DMS114 treated with DMSO at 0.1 percent for 48 hours (cell line): ENCODE data around the gene TAS2R20.

Source experiments
- DNase-seq: peaks from one replicate; lab custom pipeline; 2025; ENCODE audit not compliant: unreplicated experiment; lab: John Stamatoyannopoulos, UW

The TAS2R20 gene

DNA sequence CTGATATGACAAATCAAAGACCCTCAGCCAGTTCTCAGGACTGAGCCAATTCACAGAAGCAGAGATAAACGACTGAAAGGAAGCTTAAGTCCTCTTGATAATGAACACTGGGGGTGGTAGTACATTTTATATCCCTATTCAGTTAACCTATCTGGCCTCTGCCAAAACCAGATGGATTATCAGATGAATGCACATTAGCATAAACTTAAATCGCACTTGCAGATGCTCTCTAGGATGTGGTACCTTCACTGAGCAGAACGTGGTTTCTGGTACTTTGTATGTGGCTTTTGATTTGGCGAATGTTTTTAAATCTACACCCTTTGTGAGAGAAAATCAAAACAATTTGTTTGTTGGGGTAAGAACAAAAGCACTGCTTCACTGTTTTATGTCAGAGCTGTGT lies 37.9 kb downstream of the TAS2R20 start:
- no peak for DNase-seq

DNA sequence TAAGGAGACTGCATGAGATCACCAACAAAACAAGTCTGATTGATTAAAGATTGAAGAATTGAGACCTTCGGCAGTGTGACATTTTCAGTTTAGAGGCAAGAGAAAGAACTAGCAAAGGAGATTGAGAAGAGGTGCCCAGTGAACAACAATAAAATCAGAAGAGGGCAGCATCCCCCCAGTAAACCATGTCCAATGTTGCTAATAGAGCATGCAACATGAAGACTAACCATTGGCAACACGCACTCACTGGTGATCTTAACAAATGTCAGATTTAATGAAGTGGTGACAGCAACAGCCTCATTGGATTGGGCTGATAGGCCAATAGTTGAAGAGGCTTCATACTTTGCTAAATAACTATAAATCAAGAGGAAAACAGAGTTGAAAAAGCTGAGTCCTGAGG lies 38.3 kb downstream of the TAS2R20 start:
- DNase-seq, result no peak

DNA sequence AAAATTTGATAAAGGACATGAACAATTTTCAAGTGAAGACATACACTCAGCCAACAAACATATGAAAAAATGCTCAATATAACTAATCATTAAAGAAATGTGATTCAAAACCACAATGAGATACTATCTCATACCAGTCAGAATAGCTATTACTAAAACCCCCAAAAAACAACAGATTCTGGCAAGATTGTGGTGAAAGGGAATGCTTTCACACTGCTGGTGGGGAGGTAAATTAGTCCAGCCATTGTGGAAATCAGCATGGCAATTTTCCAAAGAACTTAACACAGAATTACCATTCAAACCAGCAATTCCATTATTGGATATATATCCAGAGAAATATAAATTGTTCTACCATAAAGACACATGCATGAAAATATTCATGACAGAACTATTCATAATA lies 40.4 kb downstream of the TAS2R20 start:
- DNase-seq, result no peak

DNA sequence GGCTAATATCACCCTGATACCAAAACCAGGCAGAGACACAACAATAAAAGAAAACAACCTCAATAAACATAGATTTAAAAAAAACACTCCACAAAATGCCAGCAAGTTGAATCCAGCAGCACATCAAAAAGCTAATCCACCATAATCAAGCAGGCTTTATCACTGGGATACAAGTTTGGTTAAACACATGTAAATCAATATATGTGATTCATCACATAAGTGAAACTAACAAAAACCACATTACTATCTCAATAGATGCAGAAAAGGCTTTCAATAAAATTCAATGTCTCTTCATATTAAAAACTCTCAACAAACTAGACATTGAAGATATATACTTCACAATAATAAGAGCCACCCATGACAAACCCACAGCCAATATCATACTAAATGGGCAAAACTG lies 42.0 kb downstream of the TAS2R20 start:
- DNase-seq, result no peak

DNA sequence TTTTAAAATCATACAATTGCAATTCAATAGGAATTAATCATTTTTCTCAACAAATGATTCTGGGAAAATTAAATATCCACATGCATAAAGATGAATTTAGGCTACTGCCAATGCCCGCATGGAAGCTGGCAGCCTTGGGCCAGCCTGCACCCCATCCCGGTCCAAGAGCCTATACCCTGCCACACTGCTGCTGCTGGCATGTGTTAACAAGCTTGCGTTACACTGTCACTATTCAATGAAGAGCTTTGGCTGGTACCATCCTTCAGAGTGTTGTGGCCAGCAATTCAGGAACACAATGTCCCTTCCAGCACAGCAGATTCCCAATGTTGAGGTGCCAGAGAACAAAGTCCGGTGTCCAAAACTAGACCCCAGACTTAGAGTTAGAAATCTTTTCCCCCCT lies 45.5 kb downstream of the TAS2R20 start:
- DNase-seq, result no peak
